ENCODE measurements around the gene AGPAT2.

The AGPAT2 gene

DNA sequence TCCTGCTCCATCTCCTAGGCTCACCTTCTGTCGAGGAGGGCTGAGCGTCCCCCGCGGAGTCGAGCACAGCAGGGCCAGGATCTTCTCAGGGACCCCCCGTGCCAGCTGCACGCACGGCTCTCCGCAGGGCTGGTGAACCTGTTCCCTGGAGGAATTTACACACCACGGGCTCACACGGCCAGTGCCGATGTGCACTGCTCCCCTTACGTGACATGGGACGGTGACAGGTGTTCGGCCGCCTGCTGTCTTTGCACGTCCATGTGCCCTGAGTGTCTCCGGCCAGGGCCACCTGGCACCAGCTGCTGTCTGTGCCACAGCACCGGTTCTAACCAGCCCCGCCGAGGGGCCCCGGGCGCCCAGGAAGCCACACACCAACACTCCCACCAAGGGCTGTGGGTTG is 8.7 kb upstream of the AGPAT2 start:
- peaks cover 0 to 4% (median 0%) of the 10 kb centered on the region in 5 donors for H3K27me3 ChIP-seq (ENCODE audit: control insufficient read depth in 5 of 5, insufficient read depth in 4 of 5, low read length in 5 of 5)
- no peak overlapping the region for H3K4me3 ChIP-seq (ENCODE audit: low read depth in 1 of 5, low read length in 5 of 5)
- no peak overlapping the region for H3K27ac ChIP-seq (ENCODE audit: low read depth, low read length)
- no peaks in the 10 kb centered on the region for H3K9me3 ChIP-seq (ENCODE audit: control insufficient read depth in 5 of 5, low read length in 5 of 5)
- peaks cover 0 to 44% (median 33%) of the 10 kb centered on the region in 5 donors for H3K4me1 ChIP-seq (ENCODE audit: control insufficient read depth in 5 of 5, insufficient read depth in 5 of 5, low read length in 5 of 5)
- H3K9ac ChIP-seq (ENCODE audit: low read length in 5 of 5): no peak overlapping the region
- no peaks in the 10 kb centered on the region for H3K36me3 ChIP-seq (ENCODE audit: control insufficient read depth in 5 of 5, insufficient read depth in 5 of 5, low read length in 5 of 5)

DNA sequence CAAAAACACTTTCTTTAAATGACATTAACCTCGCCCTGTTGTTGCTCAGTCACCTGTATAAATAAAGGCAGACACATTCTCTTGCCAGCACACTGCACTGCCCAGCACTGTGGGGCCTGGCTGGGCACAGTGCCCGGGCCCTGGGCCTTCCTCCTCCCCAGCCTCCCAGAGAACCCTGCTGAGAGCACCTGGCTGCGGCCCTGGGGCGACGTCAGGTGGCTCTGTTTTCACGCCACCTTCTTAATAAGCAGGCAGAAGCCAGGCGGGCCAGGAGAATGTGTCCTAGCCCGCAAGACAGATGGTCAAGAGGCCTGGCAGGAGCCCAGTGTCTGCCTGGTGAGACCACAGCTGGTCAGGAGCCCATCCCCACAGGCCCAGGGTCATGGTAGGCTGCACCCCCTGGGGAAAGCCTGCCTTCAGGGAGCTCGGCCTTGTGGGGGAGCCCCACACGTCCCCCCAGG is 8.2 kb upstream of the AGPAT2 start:
- peaks cover 0 to 44% (median 31%) of the 10 kb centered on the region in 5 donors for H3K4me1 ChIP-seq (ENCODE audit: control insufficient read depth in 5 of 5, insufficient read depth in 5 of 5, low read length in 5 of 5)
- no peaks in the 10 kb centered on the region for H3K9me3 ChIP-seq (ENCODE audit: control insufficient read depth in 5 of 5, low read length in 5 of 5)
- H3K9ac ChIP-seq (ENCODE audit: low read length in 5 of 5): no peak overlapping the region
- H3K36me3 ChIP-seq (ENCODE audit: control insufficient read depth in 5 of 5, insufficient read depth in 5 of 5, low read length in 5 of 5): no peaks in the 10 kb centered on the region
- no peak overlapping the region for H3K4me3 ChIP-seq (ENCODE audit: low read depth in 1 of 5, low read length in 5 of 5)
- H3K27ac ChIP-seq (ENCODE audit: low read depth, low read length): no peak overlapping the region
- H3K27me3 ChIP-seq (ENCODE audit: control insufficient read depth in 5 of 5, insufficient read depth in 4 of 5, low read length in 5 of 5): peaks cover 0 to 4% (median 0%) of the 10 kb centered on the region in 5 donors

DNA sequence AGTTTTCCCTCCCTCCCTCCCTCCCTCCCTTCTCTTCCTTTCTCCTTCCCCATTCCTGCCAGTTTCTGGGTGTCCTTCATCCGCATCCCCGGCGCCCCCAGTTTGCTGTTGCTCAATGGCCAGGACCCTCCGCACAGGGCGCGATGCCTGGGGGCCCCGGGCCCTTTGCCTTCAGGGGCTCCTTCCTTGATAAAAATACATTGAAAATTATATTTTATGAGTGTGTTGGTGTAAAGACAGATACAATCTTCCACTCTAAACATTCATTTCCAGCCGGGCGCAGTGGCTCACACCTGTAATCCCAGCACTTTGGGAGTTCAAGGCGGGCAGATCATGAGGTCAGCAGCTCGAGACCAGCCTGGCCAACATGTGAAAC is 7.6 kb upstream of the AGPAT2 start:
- no peak overlapping the region for H3K27ac ChIP-seq (ENCODE audit: low read depth, low read length)
- H3K9ac ChIP-seq (ENCODE audit: low read length in 5 of 5): no peak overlapping the region
- no peak overlapping the region for H3K4me3 ChIP-seq (ENCODE audit: low read depth in 1 of 5, low read length in 5 of 5)
- no peaks in the 10 kb centered on the region for H3K36me3 ChIP-seq (ENCODE audit: control insufficient read depth in 5 of 5, insufficient read depth in 5 of 5, low read length in 5 of 5)
- no peaks in the 10 kb centered on the region for H3K9me3 ChIP-seq (ENCODE audit: control insufficient read depth in 5 of 5, low read length in 5 of 5)
- H3K4me1 ChIP-seq (ENCODE audit: control insufficient read depth in 5 of 5, insufficient read depth in 5 of 5, low read length in 5 of 5): peaks cover 0 to 44% (median 35%) of the 10 kb centered on the region in 5 donors
- peaks cover 0 to 4% (median 0%) of the 10 kb centered on the region in 5 donors for H3K27me3 ChIP-seq (ENCODE audit: control insufficient read depth in 5 of 5, insufficient read depth in 4 of 5, low read length in 5 of 5)

DNA sequence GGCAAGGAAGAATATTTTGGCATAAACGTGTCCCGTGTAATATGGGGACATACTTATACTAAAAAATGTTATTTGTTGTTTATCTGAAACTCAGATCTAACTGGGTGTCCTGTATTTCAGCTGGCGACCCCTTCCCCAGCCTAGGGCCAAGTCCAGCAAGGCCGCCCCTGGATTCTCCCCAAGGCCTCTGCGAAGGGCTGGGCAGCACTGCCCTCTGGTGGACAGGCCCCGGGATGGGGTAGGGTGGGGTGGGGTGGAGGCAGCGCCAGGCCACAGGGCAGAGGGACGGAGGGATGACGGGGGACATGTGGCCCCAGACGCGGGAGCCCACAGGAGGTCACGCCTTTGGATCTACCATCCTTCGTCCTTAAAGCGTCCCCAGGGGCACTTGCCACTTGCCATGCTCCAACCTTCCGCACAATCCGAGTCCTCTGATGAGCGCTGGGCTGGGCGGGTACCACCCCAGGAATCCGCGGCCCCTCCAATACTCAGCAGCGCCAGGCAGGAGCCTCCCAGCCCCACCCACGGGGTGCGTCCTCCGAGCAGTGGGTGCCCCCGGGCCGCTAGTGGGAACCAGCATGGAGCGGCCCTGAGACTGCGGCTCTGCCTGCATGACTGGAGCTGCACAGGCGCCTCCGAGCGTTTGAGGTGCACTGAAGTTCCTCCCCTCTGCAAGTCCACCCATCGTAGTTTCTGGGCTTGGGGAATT is 7.1 kb upstream of the AGPAT2 start:
- Histone ChIP-seq H3K4me3 (ENCODE audit: low read depth in 1 of 5, low read length in 5 of 5) (no peak overlapping the region), H3K36me3 (ENCODE audit: control insufficient read depth in 5 of 5, insufficient read depth in 5 of 5, low read length in 5 of 5) (no peaks in the 10 kb centered on the region), H3K9me3 (ENCODE audit: control insufficient read depth in 5 of 5, low read length in 5 of 5) (no peaks in the 10 kb centered on the region), H3K4me1 (ENCODE audit: control insufficient read depth in 5 of 5, insufficient read depth in 5 of 5, low read length in 5 of 5) (peaks cover 0 to 48% (median 37%) of the 10 kb centered on the region in 5 donors), H3K27me3 (ENCODE audit: control insufficient read depth in 5 of 5, insufficient read depth in 4 of 5, low read length in 5 of 5) (peaks cover 0 to 4% (median 0%) of the 10 kb centered on the region in 5 donors), H3K9ac (ENCODE audit: low read length in 5 of 5) (no peak overlapping the region), H3K27ac (ENCODE audit: low read depth, low read length) (no peak overlapping the region)

DNA sequence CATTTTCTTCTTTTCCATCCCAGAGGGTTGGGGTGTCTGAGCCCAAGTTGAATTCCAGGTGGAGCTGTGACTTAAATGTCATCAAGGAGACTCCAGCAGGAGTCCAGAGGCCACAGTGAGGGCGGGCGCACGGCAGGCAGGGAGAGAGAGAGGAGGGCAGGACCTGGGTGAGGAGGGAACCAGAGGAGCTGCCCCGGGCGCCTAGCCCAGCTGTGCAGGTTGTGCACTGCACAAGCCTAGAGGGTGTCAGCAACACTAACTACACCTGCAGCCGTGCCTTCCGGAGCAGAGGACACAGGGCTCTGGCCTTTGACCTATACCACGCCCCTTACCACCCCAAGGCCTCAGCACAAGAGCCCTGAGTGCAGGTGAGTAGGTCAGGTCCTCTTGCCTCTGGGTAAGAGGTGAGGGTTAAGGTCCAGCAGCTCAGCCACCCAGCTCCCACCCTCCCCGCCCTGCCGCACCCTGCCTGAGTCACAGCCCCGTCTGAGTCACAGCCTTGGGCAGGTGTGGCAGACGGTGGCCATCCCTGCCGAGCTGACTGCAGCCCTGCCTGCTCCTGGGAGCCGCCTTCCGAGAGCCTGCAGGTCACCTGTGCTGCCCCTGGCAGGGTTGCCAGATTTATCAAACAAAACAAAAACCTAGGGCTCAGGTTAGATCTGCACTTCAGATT is 6.4 kb upstream of the AGPAT2 start:
- Histone ChIP-seq H3K4me3 (ENCODE audit: low read depth in 1 of 5, low read length in 5 of 5) (no peak overlapping the region), H3K9ac (ENCODE audit: low read length in 5 of 5) (no peak overlapping the region), H3K27ac (ENCODE audit: low read depth, low read length) (no peak overlapping the region), H3K27me3 (ENCODE audit: control insufficient read depth in 5 of 5, insufficient read depth in 4 of 5, low read length in 5 of 5) (peaks cover 0 to 4% (median 0%) of the 10 kb centered on the region in 5 donors), H3K9me3 (ENCODE audit: control insufficient read depth in 5 of 5, low read length in 5 of 5) (no peaks in the 10 kb centered on the region), H3K4me1 (ENCODE audit: control insufficient read depth in 5 of 5, insufficient read depth in 5 of 5, low read length in 5 of 5) (peaks cover 0 to 55% (median 43%) of the 10 kb centered on the region in 5 donors), H3K36me3 (ENCODE audit: control insufficient read depth in 5 of 5, insufficient read depth in 5 of 5, low read length in 5 of 5) (no peaks in the 10 kb centered on the region)

DNA sequence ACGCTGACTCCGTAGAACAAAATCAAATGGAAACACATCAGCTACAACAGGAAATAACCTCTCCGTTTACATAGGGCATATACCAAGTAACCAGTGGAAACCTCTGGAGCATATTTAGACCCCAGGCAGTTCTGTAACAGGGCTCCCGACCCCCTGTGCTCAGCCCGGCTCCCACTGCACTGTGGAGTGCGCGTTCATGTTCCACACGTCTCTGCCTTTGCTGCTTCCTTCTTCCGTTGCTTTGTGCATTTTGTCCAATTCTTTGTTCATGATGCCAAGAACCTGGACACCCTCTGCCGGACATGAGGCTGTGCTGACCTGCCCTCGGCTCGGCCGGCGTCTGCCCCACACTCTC is 5.9 kb upstream of the AGPAT2 start:
- H3K4me1 ChIP-seq (ENCODE audit: control insufficient read depth in 5 of 5, insufficient read depth in 5 of 5, low read length in 5 of 5): peaks cover 2 to 60% (median 47%) of the 10 kb centered on the region in 5 donors
- no peak overlapping the region for H3K27ac ChIP-seq (ENCODE audit: low read depth, low read length)
- no peaks in the 10 kb centered on the region for H3K36me3 ChIP-seq (ENCODE audit: control insufficient read depth in 5 of 5, insufficient read depth in 5 of 5, low read length in 5 of 5)
- peaks cover 0 to 4% (median 0%) of the 10 kb centered on the region in 5 donors for H3K27me3 ChIP-seq (ENCODE audit: control insufficient read depth in 5 of 5, insufficient read depth in 4 of 5, low read length in 5 of 5)
- H3K4me3 ChIP-seq (ENCODE audit: low read depth in 1 of 5, low read length in 5 of 5): no peak overlapping the region
- H3K9me3 ChIP-seq (ENCODE audit: control insufficient read depth in 5 of 5, low read length in 5 of 5): no peaks in the 10 kb centered on the region
- H3K9ac ChIP-seq (ENCODE audit: low read length in 5 of 5): no peak overlapping the region

DNA sequence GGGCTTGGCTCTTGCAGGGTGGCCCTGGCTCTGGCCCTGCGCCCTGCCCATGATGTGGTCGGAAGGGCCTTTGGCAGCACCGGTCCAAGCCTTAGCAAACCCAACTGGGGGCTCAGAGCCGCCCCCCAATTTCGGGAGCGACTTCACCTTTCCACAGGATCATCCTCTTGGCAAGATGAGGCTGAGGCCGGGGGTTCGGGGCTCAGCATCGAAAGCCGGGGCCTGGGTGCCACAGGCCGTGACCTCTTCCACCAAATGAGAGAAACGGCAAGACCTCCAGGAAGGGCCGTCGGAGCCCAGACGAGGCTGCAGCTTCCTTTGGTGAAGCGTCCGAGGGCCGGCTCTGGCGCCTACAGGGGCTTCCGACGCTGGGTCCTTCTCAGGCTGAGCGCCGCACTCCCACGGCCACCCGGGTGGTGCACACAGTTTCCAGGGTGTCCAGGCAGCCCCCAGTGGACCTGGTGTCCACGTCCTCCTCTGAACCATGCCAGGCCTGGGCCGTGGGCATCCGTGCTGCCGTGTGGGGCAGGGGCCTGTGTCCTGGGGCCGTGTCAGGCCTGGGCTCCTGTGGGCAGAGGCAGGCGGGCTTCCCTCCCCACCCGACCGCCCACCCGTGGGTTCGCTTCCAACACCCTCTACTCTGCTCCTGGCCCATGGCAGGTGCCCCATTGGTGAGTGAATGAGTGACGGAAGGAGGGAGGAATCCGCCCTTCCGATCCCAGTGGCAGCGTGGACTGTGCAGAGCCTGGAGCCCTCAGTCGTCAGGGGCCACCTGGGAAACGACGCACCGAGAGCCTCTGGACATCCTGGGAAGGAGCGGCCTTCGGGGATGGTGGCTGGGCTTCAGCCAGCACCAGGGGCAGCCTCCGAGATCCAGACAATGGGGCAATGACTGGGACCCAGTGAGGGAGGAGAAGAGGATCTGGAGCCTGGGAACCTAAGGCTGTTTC is 5.2 kb upstream of the AGPAT2 start:
- H3K9ac ChIP-seq (ENCODE audit: low read length in 5 of 5): no peak overlapping the region
- no peak overlapping the region for H3K27ac ChIP-seq (ENCODE audit: low read depth, low read length)
- H3K4me3 ChIP-seq (ENCODE audit: low read depth in 1 of 5, low read length in 5 of 5): no peak overlapping the region
- H3K9me3 ChIP-seq (ENCODE audit: control insufficient read depth in 5 of 5, low read length in 5 of 5): no peaks in the 10 kb centered on the region
- peaks cover 0 to 4% (median 0%) of the 10 kb centered on the region in 5 donors for H3K27me3 ChIP-seq (ENCODE audit: control insufficient read depth in 5 of 5, insufficient read depth in 4 of 5, low read length in 5 of 5)
- H3K4me1 ChIP-seq (ENCODE audit: control insufficient read depth in 5 of 5, insufficient read depth in 5 of 5, low read length in 5 of 5): peaks cover 2 to 60% (median 46%) of the 10 kb centered on the region in 5 donors
- no peaks in the 10 kb centered on the region for H3K36me3 ChIP-seq (ENCODE audit: control insufficient read depth in 5 of 5, insufficient read depth in 5 of 5, low read length in 5 of 5)

DNA sequence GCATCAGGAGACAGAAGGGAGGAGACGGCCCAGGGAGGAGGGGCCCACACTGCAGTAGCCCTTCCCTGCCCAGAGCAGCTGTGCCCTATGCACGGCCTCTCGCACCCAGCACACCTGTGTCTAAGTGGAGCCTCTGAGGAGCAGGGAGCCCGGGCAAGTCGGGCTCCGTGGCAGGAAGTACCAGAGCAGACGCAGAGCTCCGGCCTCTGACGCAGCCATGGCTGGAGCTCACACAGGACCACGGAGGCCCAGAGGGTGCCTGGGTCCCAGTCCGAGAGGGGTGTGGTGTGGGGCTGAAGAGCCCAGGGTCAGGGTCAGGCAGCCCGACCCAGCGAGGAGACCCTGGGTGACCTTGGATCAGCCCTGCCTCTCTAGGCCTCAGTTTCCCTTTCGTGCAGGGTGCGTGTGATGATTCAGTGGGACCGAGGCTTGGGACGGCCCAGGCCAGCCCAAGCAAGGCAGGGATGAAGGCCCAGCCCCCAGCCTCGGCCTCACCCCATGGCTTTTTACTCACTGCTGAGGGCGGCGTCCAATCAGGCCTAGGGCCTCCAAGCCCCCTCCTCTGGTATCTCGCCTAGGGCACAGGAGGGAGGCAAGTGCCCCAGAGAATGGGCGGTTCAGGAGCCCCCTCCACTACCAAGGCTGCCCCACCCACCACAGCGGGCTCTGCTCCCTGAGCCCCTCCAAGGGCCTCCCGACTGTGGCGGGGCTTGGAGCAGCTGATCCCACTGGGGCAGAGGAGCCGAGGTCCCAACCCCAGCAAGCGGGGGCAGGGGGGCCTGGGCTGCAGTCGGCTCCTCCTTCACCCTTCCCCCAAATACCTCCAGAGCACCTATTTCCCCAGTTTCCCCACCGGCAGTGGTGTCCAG is 4.3 kb upstream of the AGPAT2 start:
- H3K4me3 ChIP-seq (ENCODE audit: low read depth in 1 of 5, low read length in 5 of 5): no peak overlapping the region
- H3K27ac ChIP-seq (ENCODE audit: low read depth, low read length): no peak overlapping the region
- no peaks in the 10 kb centered on the region for H3K36me3 ChIP-seq (ENCODE audit: control insufficient read depth in 5 of 5, insufficient read depth in 5 of 5, low read length in 5 of 5)
- H3K27me3 ChIP-seq (ENCODE audit: control insufficient read depth in 5 of 5, insufficient read depth in 4 of 5, low read length in 5 of 5): no peaks in the 10 kb centered on the region
- H3K9me3 ChIP-seq (ENCODE audit: control insufficient read depth in 5 of 5, low read length in 5 of 5): no peaks in the 10 kb centered on the region
- peaks cover 2 to 57% (median 44%) of the 10 kb centered on the region in 5 donors for H3K4me1 ChIP-seq (ENCODE audit: control insufficient read depth in 5 of 5, insufficient read depth in 5 of 5, low read length in 5 of 5)
- no peak overlapping the region for H3K9ac ChIP-seq (ENCODE audit: low read length in 5 of 5)

DNA sequence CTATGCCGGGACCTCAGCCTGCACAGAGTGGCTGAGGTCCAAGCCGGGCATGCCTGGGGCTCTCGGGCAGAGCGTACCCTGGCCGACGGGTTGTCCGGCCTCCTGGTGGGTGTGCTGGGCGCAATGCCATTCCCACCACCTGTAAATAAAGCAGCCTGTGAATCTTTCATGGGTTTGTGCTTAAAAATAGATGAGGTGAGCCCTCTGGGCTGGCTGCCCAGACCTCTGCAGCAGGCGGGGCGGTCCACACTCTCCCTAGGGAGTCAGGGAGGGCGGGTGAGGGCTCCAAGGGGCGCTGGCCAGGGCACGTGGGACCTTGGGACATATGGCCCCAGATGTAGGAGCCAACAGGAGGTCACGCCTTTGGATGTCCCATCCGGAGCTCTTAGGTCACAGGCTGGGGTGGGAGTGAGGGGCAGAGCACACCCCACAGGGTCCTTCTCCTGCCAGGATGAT is 3.6 kb upstream of the AGPAT2 start:
- Histone ChIP-seq H3K9me3 (ENCODE audit: control insufficient read depth in 5 of 5, low read length in 5 of 5) (no peaks in the 10 kb centered on the region), H3K27ac (ENCODE audit: low read depth, low read length) (peak overlapping the region; percentile 30), H3K36me3 (ENCODE audit: control insufficient read depth in 5 of 5, insufficient read depth in 5 of 5, low read length in 5 of 5) (no peaks in the 10 kb centered on the region), H3K9ac (ENCODE audit: low read length in 5 of 5) (peak overlapping the region in 1 of 5 donors; percentile 27), H3K4me3 (ENCODE audit: low read depth in 1 of 5, low read length in 5 of 5) (no peak overlapping the region), H3K27me3 (ENCODE audit: control insufficient read depth in 5 of 5, insufficient read depth in 4 of 5, low read length in 5 of 5) (no peaks in the 10 kb centered on the region), H3K4me1 (ENCODE audit: control insufficient read depth in 5 of 5, insufficient read depth in 5 of 5, low read length in 5 of 5) (peaks cover 2 to 57% (median 52%) of the 10 kb centered on the region in 5 donors)

Measured in subcutaneous abdominal adipose tissue (tissue), 5 donors.